ENCODE results near the gene TBKBP1. TPM values are rescaled to one million over a fixed set of nuclear protein-coding genes. Genes with fewer than 3 reads are reported as not detected.
A peak's percentile ranks its signal among the peaks of the same experiment; 100 is the strongest.

TBKBP1 gene
- total and polyA plus RNA-seq, 9 of the 15 experiments (the other 6 are each of a cell fraction or from before 2014, with no cell fraction given) = 0.03 to 15.6 (median 6.8) TPM

DNA sequence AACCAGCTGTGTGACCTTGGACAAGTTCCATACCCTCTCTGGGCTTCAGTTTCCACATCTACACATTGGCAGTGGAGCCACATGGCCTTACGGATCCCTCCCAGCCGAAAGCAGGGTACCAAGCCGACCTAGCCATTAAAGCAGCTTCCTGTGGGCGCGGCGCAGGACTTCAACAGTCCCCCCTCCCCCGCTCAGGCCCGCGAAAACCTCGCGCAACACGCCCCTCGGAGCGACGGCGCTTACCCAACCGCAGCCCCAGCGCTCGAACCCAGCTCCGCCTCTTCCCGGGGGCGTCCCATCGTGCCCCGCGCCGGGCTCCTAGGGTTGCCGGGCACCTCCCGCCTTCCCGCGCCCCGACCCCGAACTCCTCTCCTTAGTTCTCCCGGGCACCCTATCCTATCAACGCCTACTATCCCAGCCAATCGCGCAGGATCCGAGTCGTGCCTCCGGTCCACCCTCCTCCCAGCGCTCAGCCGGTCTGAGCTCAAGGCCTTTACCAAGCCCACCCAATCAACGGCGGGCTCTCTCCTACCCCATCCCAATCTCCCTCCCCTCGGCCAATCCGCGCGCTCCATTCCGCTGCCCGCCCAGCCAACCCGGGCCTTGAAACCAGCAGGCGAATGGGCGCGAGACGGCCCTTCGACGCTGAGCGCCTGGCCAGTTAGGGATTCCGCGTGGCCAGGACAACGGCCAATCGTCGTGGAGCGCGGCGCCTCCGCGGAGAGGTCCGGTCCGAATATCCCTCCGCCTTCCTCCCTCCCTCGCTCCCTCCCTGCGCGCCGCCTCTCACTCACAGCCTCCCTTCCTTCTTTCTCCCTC is 44.6 kb upstream of the TBKBP1 start, which contains the start of gene KPNB1 (continued):
- TF ChIP-seq, protein P1, sequence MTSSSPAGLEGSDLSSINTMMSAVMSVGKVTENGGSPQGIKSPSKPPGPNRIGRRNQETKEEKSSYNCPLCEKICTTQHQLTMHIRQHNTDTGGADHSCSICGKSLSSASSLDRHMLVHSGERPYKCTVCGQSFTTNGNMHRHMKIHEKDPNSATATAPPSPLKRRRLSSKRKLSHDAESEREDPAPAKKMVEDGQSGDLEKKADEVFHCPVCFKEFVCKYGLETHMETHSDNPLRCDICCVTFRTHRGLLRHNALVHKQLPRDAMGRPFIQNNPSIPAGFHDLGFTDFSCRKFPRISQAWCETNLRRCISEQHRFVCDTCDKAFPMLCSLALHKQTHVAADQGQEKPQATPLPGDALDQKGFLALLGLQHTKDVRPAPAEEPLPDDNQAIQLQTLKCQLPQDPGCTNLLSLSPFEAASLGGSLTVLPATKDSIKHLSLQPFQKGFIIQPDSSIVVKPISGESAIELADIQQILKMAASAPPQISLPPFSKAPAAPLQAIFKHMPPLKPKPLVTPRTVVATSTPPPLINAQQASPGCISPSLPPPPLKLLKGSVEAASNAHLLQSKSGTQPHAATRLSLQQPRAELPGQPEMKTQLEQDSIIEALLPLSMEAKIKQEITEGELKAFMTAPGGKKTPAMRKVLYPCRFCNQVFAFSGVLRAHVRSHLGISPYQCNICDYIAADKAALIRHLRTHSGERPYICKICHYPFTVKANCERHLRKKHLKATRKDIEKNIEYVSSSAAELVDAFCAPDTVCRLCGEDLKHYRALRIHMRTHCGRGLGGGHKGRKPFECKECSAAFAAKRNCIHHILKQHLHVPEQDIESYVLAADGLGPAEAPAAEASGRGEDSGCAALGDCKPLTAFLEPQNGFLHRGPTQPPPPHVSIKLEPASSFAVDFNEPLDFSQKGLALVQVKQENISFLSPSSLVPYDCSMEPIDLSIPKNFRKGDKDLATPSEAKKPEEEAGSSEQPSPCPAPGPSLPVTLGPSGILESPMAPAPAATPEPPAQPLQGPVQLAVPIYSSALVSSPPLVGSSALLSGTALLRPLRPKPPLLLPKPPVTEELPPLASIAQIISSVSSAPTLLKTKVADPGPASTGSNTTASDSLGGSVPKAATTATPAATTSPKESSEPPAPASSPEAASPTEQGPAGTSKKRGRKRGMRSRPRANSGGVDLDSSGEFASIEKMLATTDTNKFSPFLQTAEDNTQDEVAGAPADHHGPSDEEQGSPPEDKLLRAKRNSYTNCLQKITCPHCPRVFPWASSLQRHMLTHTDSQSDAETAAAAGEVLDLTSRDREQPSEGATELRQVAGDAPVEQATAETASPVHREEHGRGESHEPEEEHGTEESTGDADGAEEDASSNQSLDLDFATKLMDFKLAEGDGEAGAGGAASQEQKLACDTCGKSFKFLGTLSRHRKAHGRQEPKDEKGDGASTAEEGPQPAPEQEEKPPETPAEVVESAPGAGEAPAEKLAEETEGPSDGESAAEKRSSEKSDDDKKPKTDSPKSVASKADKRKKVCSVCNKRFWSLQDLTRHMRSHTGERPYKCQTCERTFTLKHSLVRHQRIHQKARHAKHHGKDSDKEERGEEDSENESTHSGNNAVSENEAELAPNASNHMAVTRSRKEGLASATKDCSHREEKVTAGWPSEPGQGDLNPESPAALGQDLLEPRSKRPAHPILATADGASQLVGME (CRISPR knock-in tag; IDR thresholded peaks at IDR 0.05) = no peak
- TF ChIP-seq ATF6 (CRISPR knock-in tag; IDR thresholded peaks at IDR 0.05) = no peak; the same call in 1 of the 2 replicates
- no peak for TF ChIP-seq PRDM10 (IDR thresholded peaks at IDR 0.05; ENCODE audit: partially characterized antibody)
- 0 out of 2 replicates have a peak, but pooled peaks have one; percentile 4 for TF ChIP-seq TCF3 (CRISPR knock-in tag; IDR thresholded peaks at IDR 0.05)
- TF ChIP-seq HDGF (IDR thresholded peaks at IDR 0.05) = 0 out of 2 replicates have a peak, but pooled peaks have one; percentile 19
- TF ChIP-seq BRF2 (IDR thresholded peaks at IDR 0.05; ENCODE audit: borderline replicate concordance, insufficient read depth, insufficient read length) = no peak
- peak; percentile 90 for TF ChIP-seq XRCC5 (IDR thresholded peaks at IDR 0.05; ENCODE audit: low read depth, low read length)
- TF ChIP-seq RBM15 (IDR thresholded peaks at IDR 0.05; ENCODE audit: insufficient read depth, low read length) = no peak
- TF ChIP-seq, protein P2, sequence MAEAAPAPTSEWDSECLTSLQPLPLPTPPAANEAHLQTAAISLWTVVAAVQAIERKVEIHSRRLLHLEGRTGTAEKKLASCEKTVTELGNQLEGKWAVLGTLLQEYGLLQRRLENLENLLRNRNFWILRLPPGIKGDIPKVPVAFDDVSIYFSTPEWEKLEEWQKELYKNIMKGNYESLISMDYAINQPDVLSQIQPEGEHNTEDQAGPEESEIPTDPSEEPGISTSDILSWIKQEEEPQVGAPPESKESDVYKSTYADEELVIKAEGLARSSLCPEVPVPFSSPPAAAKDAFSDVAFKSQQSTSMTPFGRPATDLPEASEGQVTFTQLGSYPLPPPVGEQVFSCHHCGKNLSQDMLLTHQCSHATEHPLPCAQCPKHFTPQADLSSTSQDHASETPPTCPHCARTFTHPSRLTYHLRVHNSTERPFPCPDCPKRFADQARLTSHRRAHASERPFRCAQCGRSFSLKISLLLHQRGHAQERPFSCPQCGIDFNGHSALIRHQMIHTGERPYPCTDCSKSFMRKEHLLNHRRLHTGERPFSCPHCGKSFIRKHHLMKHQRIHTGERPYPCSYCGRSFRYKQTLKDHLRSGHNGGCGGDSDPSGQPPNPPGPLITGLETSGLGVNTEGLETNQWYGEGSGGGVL (CRISPR knock-in tag; IDR thresholded peaks at IDR 0.05) = no peak
- peak; percentile 98 for TF ChIP-seq RBM25 (IDR thresholded peaks at IDR 0.05; ENCODE audit: low read depth, low read length, severe bottlenecking)
